Breast epithelium (tissue), 4 donors: Measurements from ENCODE around the gene FNDC3A. TPM values are rescaled to one million over a fixed set of nuclear protein-coding genes. Genes with fewer than 3 reads are reported as not detected.
"Not testable (repeated sequence)": the region's sequence is repeated elsewhere in the genome, so short reads cannot be mapped to it uniquely, and the experiment has no call there.

Source experiments
- DNase-seq, 2 donors: peaks; one replicate each; pipeline ENCODE4 v3.0.0-alpha.2; 2019; ENCODE audit warnings: low spot score in 2 of 2
- H3K27ac ChIP-seq, 2 donors: fragments of 200-600 bp; sonication (generic) in 1 of 2; one replicate each; pipeline ENCODE4 v1.5.1; 2016 to 2019; ENCODE audit warnings: mild to moderate bottlenecking in 1 of 2
- H3K27me3 ChIP-seq, 2 donors: fragments of 200-600 bp; sonication (generic) in 1 of 2; one replicate each; pipeline versions ENCODE4 v1.5.1 to v1.6.0; 2017 to 2019; ENCODE audit warnings: control low read depth in 1 of 2, mild to moderate bottlenecking in 1 of 2
- H3K36me3 ChIP-seq: fragments of 200-600 bp; one replicate; pipeline ENCODE4 v1.5.1; 2019
- H3K4me1 ChIP-seq, 2 donors: fragments of 200-600 bp; sonication (generic); one replicate each; pipeline ENCODE4 v1.5.1; 2016 to 2019; ENCODE audit warnings: control low read depth in 1 of 2
- H3K4me3 ChIP-seq, 3 donors: fragments of 200-600 bp; sonication (generic); 1 replicate in 2 of 3; 2 replicates in 1 of 3; pipeline ENCODE4 v1.5.1; 2016 to 2019; ENCODE audit warnings: mild to moderate bottlenecking in 3 of 3, moderate library complexity in 2 of 3
- H3K9me3 ChIP-seq, 2 donors: fragments of 200-600 bp; sonication (generic) in 1 of 2; one replicate each; pipeline ENCODE4 v1.5.1; 2016 to 2019; ENCODE audit warnings: control low read depth in 1 of 2
- CTCF ChIP-seq, 3 donors: fragments of 450-650 bp; IDR thresholded peaks; one replicate each; pipeline ENCODE4 v1.5.1; 2016 to 2017; ENCODE audit warnings: antibody characterized with exemption in 3 of 3, mild to moderate bottlenecking in 3 of 3, moderate library complexity in 3 of 3
- POLR2A ChIP-seq: fragments of 450-650 bp; IDR thresholded peaks from one replicate; pipeline ENCODE4 v1.6.1; 2016; ENCODE audit warnings: antibody characterized with exemption, mild to moderate bottlenecking, moderate library complexity
- POLR2AphosphoS5 ChIP-seq, 3 donors: sonication (generic); formaldehyde crosslinking; IDR thresholded peaks; one replicate each; pipeline ENCODE4 v1.6.1; 2017; ENCODE audit warnings: antibody characterized with exemption in 3 of 3
- intact Hi-C: fragments of 100-400 bp; cut with DNase I; formaldehyde crosslinking; loops from one replicate; pipeline ENCODE4 v1.15.1; 2023; ENCODE audit warnings: low total_unique reads
- total RNA-seq, 3 donors: library from RNA; depleted of rRNA; stranded (reverse); fragments of >200 nt; gene quantifications; one replicate each; pipeline ENCODE4 v1.1.0, GENCODE V29; 2016

The FNDC3A gene
- total RNA-seq, 3 donors from 2014 or later = 45.3 to 85.8 (median 57.7) TPM

- Histone ChIP-seq H3K36me3 (no peaks in the 10 kb centered on the region), H3K4me1 (no peaks in the 10 kb centered on the region), H3K4me3 (no peak overlapping the region), H3K27ac (no peak overlapping the region), H3K9me3 (no peaks in the 10 kb centered on the region), H3K27me3 (no peaks in the 10 kb centered on the region)
- intact Hi-C loops = no loop called here
- TF ChIP-seq POLR2AphosphoS5 (IDR thresholded peaks at IDR 0.05) (no peak), CTCF (IDR thresholded peaks at IDR 0.05) (no peak), POLR2A (no peak)
- DNase-seq = no peak
Measured at GRCh38 chr13:49132479-49133002, 156.8 kb downstream of the FNDC3A start.

- H3K4me3 ChIP-seq = no peak overlapping the region
- DNase-seq = no peak
- H3K36me3 ChIP-seq = no peaks in the 10 kb centered on the region
- H3K27me3 ChIP-seq = no peaks in the 10 kb centered on the region
- no peaks in the 10 kb centered on the region for H3K9me3 ChIP-seq
- intact Hi-C loops = no loop called here
- no peaks in the 10 kb centered on the region for H3K4me1 ChIP-seq
- TF ChIP-seq POLR2A = no peak
- no peak for TF ChIP-seq POLR2AphosphoS5 (IDR thresholded peaks at IDR 0.05)
- no peak for TF ChIP-seq CTCF (IDR thresholded peaks at IDR 0.05)
- H3K27ac ChIP-seq = no peak overlapping the region
Measured at GRCh38 chr13:49134305-49134704, 158.6 kb downstream of the FNDC3A start.

- intact Hi-C loops, H3K27ac ChIP-seq, H3K27me3 ChIP-seq, DNase-seq, H3K4me3 ChIP-seq, H3K9me3 ChIP-seq, H3K4me1 ChIP-seq, H3K36me3 ChIP-seq: not testable (repeated sequence)
Measured at GRCh38 chr13:49137138-49137643, 161.5 kb downstream of the FNDC3A start.

GRCh38 chr13:49140910-49141611 lies 165.3 kb downstream of the FNDC3A start:
- no peaks in the 10 kb centered on the region for H3K4me1 ChIP-seq
- no peak overlapping the region for H3K27ac ChIP-seq
- no peaks in the 10 kb centered on the region for H3K36me3 ChIP-seq
- intact Hi-C loops = no loop called here
- no peak overlapping the region for H3K4me3 ChIP-seq
- no peaks in the 10 kb centered on the region for H3K27me3 ChIP-seq
- H3K9me3 ChIP-seq = no peaks in the 10 kb centered on the region
- no peak for TF ChIP-seq POLR2A
- no peak for TF ChIP-seq POLR2AphosphoS5 (IDR thresholded peaks at IDR 0.05)
- no peak for TF ChIP-seq CTCF (IDR thresholded peaks at IDR 0.05)
- DNase-seq = no peak

- Histone ChIP-seq H3K4me1 (no peaks in the 10 kb centered on the region), H3K27ac (peak overlapping the region in 1 of 2 donors; percentile 46), H3K36me3 (no peaks in the 10 kb centered on the region), H3K4me3 (peak overlapping the region in 1 of 3 donors; percentile 4), H3K9me3 (peaks cover 0 to 21% of the 10 kb centered on the region in 2 donors), H3K27me3 (no peaks in the 10 kb centered on the region)
- TF ChIP-seq POLR2A (no peak), CTCF (IDR thresholded peaks at IDR 0.05) (no peak)
- no peak for DNase-seq
- intact Hi-C loops = no loop called here
Measured at GRCh38 chr13:49146950-49147355, 171.2 kb downstream of the FNDC3A start.
